ENCODE data around the gene WDR53.
"Not testable (repeated sequence)": the region's sequence is repeated elsewhere in the genome, so short reads cannot be mapped to it uniquely, and the experiment has no call there.

The WDR53 gene

DNA sequence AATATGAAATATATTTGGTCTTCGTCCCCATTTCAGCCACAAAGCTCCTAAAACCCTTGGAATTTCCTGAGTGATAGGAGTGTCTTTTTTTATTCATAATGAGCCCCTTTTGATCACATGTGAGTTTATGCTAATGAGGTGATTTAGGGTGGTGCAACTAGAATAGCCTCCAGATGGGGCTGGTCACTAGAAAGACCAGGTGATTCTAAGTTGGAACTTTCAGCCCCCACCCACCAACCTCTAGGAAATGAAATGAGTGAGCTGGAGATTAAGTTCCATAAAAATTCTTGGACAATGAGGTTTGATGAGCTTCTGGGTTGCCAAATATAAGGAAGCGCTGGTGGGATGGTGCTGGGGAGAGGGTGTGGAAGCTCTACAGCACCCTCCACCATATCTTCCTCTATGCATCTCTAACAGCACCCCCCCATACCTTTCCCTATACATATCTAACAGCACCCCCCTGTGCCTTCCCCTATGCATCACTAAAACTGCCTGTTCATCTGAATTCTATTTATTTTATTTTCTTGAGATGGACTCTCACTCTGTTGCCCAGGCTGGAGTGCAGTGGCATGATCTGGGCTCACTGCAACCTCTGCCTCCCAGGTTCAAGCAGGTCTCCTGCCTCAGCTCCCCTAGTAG, 51.1 kb downstream of the WDR53 start:
- DNase-seq (ENCODE audit: low read depth): no peak

DNA sequence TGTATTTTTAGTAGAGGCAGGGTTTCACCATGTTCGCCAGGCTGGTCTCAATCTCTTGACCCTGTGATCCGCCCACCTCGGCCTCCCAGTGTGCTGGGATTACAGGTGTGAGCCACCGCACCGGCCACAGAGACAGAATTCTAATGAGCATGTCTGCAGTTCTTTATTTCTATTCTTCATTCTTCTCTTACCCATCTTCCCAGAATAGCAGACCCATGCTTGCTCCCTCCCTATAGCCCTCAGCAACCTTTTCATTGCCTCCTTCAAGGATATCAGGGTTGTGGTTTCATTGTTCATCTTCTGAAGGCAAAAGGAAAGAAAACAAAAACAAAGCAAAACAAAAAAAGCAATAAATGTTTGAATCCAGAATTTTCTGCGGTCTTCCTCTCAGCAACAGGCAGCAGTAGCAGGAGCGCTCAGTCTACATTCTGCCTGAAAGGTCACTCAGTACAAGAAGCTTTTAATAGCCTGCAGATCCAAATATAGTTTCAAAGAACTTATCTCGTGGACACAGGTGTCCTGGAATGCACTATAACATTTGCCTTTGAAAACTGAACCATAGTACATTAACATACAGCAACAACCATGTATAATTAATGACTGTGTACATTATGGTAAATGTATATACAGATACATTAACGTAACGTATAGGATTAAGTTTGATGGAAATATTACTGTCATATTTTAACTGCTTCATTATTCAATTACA, 53.3 kb downstream of the WDR53 start, which contains the start of gene SMCO1:
SMCO1 (minus strand) TSS at position 434 of the 709 bp plus-strand sequence; CDS start at position 297, 137 bp downstream.
- no peak for DNase-seq (ENCODE audit: low read depth)

DNA sequence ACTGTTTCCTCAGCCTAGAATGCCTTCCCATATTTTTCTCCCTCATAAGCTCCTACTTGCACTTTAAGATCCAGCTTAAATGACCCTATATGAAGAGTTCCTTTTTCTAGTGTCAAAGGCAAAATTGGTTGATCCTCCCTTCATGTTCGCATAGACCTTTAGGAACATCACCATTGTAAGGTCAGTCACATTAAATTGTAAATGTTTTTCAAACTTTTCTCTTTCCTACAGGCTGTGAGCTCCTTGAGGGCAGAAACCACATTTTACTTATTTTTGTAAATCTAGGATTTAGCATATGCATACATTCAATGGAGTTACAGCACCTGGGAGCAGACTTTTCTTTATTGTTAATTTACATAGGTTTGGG, 54.0 kb downstream of the WDR53 start:
- DNase-seq (ENCODE audit: low read depth): no peak

DNA sequence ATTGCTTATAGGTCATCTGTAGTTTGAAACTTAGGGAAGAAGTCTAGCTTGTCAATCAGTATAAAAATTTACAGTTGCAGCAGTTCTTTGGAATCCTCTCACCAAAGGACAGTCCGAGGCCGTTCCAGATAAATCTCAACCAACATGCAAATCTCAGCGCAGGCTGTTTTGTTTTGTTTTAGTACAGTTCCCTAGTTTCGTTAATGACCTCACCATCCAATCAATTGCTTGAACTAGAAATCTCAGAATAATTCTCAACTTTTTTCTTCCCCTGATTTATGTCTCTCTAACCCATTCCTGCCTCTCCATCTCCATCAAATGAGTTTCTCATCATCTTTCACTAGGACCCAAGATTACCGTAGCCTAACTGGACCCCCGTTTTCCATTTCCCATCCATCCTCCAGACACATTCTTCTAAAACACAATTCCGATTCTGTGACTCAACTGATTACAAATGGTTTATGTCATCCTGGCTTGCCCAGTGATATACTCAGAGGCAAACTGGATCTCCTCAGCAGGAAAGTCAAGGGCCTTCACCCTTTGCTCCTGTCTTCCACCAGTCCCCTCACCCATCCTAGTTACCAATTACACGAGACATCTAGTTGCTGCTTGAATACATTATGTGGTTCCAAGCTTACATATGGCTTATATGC, 54.5 kb downstream of the WDR53 start:
- no peak for DNase-seq (ENCODE audit: low read depth)

DNA sequence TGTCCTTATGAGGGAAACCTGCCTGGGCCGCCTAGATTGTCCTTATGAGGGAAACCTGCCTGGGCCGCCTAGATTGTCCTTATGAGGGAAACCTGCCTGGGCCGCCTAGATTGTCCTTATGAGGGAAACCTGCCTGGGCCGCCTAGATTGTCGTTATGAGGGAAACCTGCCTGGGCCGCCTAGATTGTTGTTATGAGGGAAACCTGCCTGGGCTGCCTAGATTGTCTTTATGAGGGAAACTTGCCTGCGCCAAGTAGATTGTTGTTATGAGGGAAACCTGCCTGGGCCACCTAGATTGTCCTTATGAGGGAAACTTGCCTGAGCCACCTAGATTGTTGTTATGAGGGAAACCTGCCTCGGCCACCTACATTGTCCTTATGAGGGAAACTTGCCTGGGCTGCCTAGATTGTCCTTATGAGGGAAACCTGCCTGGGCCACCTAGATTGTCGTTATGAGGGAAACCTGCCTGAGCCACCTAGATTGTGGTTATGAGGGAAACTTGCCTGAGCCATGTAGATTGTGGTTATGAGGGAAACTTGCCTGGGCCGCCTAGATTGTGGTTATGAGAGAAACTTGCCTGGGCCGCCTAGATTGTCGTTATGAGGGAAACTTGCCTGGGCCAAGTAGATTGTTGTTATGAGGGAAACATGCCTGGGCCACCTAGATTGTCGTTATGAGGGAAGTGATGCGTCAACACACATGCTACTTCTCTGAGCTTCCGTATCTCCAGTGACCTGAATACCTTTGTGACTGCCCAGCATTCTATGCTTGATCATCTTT, 56.5 kb downstream of the WDR53 start:
- not testable (repeated sequence) for DNase-seq (ENCODE audit: low read depth)

DNA sequence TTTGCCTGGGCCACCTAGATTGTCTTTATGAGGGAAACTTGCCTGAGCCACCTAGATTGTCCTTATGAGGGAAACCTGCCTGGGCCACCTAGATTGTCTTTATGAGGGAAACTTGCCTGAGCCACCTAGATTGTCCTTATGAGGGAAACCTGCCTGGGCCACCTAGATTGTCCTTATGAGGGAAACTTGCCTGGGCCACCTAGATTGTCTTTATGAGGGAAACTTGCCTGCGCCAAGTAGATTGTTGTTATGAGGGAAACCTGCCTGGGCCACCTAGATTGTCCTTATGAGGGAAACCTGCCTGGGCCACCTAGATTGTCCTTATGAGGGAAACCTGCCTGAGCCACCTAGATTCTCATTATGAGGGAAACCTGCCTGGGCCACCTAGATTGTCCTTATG, 57.2 kb downstream of the WDR53 start:
- not testable (repeated sequence) for DNase-seq (ENCODE audit: low read depth)

DNA sequence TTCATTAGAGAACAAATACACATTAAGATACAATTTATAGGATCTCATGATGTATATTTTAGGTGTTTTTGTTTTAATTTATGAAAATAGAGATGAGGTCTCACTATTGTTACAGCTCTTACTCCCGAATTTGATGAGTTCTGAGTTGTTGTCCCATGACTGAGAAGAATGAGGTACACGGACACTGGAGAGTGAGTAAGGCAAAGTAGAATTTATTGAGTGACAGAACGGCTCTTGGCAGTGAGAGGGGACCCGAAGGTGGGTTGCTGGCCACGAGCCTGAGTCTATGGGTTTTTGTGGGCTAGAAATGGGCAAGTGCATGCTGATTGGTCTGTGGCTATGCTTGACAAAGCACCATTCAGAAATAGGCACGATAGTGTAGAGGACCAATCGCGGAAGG, 61.7 kb downstream of the WDR53 start:
- no peak for DNase-seq (ENCODE audit: low read depth)

DNA sequence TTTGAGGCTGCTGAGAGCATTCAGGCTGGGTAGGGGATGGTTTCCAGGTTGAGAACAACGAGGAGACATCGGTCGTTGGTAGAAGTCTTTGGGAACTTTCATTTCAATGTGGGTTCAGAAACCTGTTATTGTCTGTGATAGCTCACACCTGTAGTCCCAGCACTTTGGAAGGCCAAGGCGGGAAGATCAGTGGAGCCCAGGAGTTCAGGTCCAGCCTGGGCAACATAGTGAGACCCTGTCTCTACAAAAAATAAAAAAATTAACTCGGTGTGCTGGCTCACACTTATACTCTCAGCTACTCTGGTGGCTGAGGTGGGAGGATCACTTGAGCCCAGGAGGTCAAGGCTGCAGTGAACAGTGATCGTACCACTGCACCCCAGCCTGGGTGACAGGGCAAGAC, 63.8 kb downstream of the WDR53 start:
- no peak for DNase-seq (ENCODE audit: low read depth)
